T-helper 9 cell (primary cell): ENCODE data around the gene SYT12.
"Not testable (repeated sequence)": the region's sequence is repeated elsewhere in the genome, so short reads cannot be mapped to it uniquely, and the experiment has no call there.

Experiments
- DNase-seq: peaks from one replicate; pipeline ENCODE4 v3.0.0-alpha.2; 2020

SYT12 gene

DNA sequence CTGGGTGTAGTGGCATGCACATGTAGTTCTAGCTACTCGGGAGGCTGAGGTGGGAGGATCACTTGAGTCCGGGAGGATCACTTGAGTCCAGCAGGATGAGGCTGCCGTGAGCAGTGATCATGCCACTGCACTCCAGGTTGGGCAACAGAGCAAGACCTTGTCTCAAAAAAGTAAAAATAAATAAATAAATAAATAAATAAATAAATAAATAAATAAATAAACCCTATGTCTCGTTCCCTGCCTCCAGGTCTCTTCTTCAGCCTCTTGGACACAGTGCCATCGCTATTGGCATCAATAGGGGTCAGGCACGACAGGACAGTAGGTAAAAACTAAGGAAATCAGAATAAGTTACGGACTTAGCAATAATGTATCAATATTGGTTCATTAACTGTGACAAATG lies 23.4 kb upstream of the SYT12 start:
- no peak for DNase-seq

DNA sequence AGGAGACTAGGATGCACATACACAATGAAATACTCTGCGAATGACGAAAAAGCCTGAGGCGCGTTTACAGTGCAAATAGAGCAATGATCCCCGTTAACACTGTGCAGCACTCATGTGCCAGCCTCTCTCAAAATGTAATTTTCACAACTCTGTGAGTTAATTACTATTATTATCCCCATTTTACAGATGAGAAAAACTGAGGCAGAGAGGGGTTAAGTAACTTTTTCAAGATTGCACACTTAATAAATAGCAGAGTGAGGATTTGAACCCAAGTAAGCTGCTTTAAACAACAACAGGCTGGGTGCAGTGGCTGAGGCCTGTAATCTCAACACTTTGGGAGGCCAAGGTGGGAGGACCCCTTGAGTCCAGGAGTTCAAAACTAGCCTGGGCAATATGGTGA lies 21.6 kb upstream of the SYT12 start:
- DNase-seq = no peak

DNA sequence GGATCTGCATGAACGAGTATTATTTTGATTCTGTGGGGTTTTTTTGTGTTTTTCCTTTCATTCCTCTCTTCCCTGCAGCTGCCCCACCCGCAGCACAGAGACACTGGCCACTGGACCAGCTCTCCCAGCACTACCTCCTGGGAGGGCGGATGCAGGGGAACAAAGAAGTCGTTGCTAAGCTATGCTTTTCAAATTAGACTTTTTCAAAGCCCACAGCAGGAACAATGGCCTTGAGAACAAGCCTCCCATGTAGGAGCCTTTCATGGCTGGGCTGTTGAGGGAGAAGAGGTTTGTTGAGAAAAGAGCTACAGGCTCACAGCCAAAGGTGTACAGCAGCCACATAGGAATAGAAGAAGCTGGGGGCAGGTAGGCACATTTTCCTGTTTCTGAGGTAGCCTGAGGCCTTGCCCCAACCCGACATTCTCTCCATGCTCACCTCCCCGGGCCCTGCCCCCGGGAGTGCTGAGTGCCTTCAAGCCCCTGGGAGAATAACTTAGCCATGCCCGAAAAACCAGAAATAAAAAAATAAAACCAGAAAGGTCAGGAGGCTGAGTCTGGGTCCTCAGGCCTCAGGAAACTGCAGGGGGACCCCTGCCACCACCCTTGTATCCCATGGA lies 20.5 kb upstream of the SYT12 start:
- DNase-seq = no peak

DNA sequence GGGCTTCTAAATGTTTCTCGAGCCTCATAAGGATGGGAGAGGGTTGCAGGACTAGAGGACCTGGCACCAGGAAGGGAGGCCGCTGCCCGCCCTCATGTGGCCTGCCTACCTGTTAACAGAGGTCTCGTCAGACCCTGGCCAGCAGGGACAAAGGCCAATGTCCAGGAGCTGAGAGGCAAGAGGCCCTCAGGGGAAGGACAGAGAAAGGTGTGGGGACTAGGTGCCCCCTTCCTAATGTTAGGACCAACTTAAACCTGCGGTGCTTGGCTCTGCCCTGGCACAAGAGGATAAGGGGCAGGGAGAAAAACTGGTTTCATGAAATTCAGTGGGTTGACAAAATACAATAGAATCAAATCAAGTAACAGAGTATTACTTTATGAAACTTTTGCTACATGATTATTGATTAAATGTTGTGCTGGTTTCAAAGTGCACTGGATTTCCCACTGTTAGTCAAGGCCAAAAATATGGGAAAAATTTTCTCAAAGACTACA lies 20.0 kb upstream of the SYT12 start:
- DNase-seq = no peak

DNA sequence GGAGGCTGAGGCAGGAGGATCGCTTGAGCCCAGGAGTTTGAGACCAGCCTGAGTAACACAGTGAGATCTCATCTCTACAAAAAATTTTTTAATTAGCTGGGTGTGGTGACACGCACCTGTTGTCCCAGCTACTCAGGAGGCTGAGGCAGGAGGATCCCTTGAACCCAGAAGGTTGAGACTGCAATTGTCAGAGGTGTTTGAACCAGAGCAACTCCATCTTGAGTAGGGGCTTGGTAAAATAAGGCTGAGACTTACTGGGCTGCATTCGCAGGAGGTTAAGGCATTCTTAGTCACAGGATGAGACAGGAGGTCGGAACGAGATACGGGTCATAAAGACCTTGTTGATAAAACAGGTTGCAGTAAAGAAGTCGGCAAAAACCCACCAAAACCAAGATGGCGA lies 17.7 kb upstream of the SYT12 start:
- DNase-seq = not testable (repeated sequence)

DNA sequence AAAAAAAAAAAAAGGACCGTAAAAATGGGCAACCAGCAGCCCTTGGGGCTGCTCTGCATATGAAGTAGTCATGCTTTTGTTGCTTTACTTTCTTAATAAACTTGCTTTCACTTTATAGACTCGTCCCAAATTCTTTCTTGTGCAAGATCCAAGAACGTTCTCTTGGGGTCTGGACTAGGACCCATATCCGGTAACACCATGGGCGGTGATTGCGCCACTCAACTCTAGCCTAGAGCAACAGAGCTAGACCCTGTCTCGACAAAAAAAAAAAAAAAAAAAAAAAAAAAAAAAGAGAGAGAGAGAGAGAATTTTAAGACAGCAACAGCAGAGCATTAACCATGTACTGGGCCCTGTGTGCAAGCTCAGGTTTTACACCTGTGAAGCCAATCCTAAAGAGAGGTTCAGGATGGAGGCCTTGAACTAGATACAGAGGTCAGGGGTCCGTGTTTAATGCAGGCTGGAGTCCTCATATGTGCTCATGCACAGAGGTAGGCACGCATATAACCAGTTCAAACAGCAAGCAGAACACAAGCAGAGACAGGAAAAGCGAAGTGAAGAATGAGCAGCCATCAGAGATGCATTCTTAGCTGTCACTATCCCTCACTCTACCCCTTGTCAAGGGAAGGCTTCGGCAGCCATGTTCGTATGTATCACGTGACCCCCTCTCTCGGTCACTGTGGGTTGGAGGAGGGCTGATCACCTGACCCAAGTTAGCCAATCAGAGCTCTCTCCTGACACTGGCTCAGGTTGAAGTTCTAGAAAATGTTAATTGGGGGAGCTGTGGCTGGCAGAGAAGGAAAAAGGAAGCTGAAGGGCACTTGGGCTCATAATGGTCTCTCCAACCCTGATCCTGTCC lies 16.7 kb upstream of the SYT12 start:
- no peak for DNase-seq

DNA sequence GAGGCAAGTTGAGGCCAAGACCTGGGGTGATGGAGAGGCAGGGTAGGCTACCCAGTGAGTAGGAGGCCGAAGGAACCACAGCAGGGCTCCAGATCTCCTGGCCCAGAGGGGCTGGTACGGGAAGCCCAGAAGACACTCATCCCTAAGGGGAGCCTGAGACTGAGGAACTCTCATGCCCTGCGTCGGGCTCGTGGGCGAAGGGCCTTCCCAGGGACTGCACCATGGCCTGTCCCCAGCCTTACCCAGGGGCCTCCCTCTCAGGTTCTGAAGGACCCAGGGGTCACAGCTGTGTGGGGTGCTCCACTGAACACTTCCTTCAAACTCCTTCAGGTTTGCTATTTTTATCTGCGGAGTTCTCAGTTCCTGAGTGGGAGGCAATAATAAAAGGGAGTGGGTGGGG lies 15.8 kb upstream of the SYT12 start:
- no peak for DNase-seq

DNA sequence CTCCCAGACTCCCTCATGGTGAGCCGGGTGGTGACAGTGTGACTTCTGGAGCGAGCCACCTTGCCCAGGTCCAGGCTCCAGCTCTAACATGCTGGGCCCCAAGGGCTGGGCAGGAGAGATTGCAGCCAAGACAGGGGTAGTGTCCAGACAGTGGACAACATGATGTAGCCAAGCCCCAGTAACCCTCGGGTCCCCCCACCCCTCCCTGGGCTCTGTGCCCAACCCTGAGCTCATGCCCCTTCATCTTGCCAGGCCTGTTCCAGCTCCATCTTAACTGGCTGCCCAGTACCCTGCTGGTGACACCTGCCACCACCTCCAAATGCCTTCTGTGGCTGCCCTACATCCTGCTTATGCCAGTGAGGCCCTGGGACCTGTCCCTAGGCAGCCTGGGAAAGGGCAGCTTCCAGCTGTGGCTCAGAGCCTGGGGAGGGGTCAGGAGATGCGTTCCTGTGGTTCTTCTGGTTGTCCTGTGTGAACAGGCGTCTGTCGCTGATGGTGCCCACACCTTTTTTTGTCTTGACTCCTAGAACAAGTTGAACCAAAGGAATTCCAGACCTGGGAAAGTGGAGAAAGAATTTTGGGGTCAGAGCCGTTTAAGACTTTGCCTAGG lies 12.5 kb upstream of the SYT12 start:
- no peak for DNase-seq

DNA sequence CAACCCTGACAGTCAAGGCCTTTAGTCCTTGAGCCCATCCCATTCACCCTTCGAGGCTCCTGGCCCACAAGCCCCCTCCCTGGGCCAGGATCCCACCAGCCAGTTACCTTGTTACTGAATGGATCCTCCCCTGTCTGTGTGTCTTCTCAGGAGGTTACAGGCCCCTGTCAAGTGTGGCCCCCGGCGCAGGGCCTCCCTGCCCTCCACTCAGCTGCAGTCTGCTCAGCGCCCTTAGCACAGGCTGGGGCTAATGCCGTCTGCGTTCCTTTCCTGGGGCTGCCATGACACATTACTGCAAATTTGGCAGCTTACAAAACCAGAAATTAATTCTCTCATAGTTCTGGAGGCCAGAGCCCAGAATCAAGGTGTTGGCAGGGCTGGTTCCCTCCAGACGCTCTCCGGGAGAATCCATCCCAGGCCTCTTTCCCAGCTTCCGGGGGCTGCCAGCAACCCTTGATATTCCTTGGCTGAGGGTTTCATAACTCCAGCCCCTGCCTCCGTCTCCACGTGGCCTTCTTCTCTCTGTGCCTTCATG lies 9.4 kb upstream of the SYT12 start:
- no peak for DNase-seq

DNA sequence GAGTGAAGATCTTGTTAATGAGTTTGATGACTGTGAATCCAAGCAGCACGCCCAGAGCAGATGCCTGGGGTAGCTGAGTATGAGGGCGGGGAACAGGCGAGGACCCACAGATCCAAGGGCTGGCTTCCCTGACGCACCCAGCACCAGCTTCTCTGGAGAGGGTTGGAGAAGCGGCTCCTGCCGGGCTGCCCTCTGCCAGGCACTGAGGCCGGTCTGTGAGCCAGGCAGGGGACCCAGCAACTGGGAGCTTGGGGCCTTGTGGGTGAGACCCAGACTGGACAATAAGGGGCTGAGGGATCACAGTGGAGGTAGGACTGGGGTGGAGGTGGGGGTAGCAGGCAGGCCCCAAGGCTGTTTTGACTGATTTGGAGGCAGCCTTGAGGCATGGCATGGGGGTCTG lies 8.6 kb upstream of the SYT12 start:
- no peak for DNase-seq

DNA sequence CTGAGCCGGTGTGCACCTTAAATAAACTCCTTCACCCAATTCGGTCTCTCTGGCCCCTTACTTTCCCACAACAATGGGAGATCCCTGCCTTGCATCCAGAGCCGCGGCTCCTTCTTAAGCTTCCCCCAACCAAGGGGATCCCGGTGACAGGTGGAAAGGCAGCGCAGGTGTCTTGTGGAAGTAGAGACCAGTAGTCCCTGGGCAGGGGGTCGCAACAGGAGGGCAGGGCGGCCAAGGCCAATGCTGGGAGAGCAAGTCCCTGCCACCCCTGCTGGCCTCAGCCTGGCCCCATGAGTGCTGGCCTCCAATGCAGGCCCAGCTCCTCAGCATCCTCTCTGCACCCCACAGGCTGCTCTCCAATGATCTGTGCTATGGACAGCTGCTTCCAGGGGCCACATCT lies 7.9 kb upstream of the SYT12 start:
- no peak for DNase-seq

DNA sequence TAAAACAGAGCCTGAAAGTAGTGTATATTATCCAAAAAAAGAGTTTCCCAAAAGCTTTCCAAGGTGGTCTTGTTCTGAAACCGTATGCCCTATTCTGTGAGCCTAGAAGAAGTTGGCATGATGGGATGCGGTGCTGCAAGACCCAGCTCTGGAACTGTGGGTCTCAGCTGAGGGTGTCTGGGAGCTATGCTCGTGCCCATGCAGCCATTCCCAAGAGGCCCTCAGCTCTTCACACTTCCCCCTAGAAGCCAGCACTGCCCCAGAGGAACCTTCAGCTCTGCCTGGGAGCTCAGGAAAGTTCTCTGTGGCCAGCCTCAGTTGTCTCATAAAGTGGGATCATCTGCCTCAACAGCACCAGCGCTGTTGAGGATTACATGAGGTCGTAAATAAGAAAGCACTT lies 6.4 kb upstream of the SYT12 start:
- no peak for DNase-seq

DNA sequence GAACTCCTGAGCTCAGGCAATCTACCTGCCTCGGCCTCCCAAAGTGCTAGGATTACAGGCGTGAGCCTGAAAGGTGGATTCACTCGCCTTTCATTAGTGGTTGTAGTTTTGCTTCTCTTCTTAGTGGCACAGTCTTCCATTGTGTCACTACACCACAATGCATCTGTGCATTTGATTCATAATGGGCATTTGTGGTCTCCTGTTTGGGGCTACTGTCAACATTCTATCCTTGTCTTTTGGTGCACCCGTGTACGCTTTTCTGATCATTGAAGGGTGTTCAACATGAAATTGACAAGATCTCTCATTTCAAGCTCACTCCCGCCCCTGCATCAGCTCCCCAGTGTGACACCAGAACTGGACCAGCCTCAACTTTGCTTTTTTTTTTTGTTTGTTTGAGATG lies 2.0 kb upstream of the SYT12 start:
- DNase-seq = no peak

DNA sequence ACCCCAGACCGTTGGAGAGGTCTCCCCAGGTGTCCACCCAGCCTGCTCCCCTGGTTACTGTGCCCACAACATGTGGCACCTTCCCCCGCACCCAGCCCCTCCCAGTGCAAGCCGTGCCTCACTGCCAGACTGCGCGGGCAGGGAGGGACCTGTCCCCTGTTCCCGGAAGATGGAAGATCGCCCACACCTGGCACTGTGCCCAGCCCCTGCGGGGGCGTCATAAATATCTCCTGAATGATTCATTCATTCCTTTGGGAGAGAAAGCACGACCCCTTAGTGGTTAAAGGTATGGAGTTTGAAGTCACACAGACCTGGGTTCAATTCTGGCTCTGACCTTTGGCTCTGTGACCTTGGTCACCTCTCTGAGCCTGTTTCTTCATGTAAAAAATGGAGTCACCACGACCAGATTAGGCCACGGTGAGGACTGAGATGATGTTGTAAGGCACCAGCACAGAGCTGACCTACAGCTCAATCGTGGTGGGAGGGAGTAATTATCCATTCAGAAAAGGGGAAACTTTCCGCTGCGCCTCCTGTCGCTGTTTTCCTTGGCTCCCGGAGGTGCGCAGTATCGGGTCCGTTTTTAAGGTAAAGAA lies 497 bp upstream of the SYT12 start:
- DNase-seq = no peak

DNA sequence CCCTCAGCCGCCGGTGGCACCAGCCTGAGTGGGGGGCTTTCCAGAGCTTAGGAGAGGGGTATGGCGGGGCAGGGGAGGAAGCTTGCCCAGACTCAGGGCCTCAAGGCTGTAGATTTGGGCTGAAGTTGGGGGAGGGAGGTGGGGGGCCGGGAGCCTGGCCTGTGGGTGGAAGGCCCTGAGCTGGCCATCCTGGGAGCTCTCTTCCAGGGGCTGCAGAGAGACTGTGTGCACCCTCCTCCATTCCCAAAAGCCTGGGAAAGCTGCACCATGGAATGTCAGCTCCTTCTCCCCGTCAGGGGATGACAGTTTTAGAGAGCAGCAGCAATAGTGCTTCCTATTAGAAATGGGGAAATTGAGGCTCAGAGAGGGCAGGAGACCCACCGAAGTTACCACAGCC lies 1.0 kb downstream of the SYT12 start:
- no peak for DNase-seq

DNA sequence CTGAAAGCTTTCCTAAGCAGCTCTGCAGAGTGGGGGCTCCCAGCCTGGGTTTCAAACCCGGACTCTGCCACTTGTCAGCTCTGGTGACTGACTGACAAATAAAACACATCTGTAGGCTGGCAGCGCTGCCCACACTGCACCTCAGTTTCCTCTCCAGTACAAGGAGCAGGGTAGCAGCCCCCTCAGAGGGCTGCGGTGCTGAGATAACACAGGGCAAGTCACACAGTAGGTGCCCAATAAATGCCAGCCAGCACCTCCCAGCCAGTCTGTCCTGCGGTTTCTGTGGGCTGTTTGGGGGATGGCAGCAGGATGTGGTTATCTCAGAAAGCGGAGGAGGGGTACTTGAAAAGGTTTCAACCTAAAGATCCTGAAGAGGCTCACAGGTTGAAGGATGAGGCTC lies 1.5 kb downstream of the SYT12 start:
- peak; percentile 28 for DNase-seq

DNA sequence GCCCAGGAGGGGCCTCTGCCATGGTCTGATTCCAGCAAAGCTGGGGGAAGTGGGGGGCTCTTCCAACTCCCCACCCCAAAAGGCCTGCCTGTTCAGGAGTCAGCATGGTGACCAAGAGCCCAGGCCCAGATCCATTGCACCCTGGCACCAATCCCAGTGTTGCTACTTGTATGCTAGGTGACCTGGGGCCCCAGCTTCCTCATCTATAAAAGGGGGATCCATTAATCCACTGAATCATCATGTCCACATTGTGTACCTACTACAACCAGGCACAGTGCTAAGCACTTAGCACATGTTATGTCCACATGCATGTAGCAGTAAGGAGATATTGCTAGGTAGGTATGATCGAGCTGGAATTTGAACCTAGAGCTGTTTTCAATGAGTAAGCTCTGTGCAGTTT lies 2.0 kb downstream of the SYT12 start:
- no peak for DNase-seq

DNA sequence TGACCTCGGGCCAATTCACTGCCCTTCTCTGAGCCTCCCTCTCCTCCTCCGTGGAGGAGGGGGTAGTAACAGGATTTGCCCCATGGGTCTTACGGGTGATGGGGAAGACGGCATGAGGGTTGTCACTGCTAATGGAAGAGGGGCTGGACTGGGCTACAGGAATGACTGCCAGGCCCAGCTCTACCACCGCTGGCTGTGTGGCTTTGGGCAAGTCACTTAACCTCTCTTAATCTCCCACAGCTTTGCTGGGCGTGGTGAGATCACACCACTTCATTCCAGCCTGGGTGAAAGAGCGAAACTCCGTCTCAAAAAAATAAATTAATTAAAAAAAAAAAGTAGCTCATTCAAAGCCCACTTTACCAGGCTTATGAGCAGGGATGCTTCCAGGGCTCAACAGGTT lies 2.8 kb downstream of the SYT12 start:
- no peak for DNase-seq

DNA sequence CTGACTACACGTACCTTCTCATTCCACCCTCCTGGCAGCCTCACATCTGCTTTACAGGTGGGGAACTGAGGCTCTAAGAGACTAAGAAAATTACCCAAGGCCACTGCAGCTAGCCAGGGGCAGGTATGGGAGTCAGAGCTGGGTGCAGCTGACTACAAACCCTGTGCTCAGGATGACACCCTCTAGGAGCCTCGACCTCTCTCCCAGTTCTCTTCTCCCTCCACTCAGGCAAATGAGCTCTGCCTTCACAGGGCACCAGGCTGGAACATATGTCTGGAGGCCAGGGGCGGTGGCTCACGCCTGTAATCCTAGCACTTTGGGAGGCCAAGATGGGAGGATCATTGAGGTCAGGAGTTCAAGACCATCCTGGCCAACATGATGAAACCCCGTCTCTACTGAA lies 4.0 kb downstream of the SYT12 start:
- DNase-seq = no peak

DNA sequence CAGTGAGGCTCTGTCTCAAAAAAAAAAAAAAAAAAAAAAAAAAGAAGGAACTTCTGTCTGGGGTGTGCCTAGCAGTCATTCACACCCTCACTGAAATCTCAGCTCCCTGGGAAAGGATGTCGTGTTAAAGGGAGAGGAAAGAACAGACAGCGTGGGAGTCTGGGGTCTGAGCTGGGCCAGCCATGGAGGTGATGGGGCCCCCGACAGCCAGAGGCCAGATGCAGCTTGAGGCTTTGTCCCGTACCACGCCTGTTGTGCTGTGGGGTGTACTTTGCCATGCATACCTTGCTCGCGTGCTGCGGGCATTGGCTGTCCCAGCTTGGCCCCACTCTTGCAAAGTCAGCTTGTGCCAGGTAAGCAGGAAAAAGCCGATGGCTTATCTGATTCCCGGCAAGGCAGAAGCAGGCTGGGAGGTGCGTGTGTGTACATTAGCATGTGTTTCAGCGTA lies 4.6 kb downstream of the SYT12 start:
- no peak for DNase-seq

DNA sequence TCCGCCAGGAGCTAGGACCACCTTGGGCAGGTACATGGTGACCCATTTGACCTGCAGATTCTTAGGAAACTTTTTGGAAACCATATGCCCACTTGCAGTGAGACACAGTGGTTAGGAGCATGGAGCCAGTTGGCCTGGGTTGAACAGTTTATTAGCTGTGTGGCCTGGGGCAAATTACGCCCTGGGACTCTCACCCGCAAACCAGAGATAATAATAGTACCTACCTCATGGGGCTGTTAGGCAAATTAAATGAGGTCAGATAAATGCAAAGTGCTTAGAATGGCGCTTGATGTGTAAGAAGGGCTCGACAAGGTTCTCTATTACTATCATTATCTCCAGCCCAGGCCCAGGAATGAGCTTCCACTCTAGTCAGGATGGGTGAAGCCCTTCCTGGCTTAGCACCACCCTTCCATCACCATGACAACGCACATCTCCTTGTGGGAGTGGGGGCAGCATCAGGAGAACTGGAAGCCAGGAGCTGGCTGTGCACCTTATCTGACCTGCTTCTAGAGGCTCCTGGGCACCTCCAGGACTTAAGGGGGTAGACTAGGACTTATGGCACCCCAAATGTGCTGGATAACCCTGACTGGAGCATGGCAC lies 5.1 kb downstream of the SYT12 start:
- DNase-seq = no peak

DNA sequence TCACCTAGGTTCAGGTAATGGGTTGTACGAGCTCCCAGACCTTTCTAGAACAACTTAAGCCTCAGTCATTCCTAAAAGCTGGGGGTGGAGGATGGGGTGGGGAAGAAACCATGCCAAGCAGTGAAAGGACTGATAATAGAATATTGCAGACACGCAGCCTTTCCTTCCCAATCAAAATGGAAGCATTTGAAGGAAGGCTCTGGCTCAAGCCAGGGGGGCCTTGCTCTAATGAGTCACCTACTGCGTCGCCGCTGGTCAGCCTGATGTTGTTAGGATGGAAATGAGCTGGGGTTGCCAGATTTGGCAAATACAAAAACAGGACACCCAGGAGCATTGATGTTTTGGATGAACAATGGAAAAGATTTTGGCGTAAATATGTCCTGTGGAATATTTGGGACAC lies 6.2 kb downstream of the SYT12 start:
- no peak for DNase-seq

DNA sequence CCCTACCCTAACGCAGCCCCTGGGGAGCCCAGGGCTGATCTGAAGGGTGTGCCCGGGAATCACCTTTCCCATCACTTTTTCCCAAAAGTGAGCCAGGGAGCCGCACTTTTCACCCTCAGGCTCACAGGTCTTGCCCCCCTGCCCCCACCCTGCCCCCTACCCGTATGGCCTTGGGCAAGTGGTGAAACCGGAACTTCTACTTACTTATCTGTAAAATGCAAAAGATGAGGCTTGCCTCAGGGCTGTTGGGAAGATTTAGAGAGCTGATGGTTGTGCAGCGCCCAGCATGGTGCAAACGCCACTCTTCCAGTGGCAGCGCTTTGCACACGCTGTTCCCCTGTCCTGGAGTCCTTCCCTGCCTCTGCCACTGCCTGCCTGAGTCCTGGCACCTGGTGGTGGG lies 8.0 kb downstream of the SYT12 start:
- no peak for DNase-seq
